Stimulated activated CD8-positive, alpha-beta memory T cell treated with anti-CD3 and anti-CD28 coated beads, Interleukin-7, amount 100 ng/mL, for 4 hours (primary cell): ENCODE data around the gene SLC38A1.
"Not testable (repeated sequence)": the region's sequence is repeated elsewhere in the genome, so short reads cannot be mapped to it uniquely, and the experiment has no call there.

Source experiments
- DNase-seq, 2 donors: peaks; one replicate each; pipeline ENCODE4 v3.0.0-alpha.2; 2020; ENCODE audit warnings: low read depth in 2 of 2

Gene SLC38A1

DNA sequence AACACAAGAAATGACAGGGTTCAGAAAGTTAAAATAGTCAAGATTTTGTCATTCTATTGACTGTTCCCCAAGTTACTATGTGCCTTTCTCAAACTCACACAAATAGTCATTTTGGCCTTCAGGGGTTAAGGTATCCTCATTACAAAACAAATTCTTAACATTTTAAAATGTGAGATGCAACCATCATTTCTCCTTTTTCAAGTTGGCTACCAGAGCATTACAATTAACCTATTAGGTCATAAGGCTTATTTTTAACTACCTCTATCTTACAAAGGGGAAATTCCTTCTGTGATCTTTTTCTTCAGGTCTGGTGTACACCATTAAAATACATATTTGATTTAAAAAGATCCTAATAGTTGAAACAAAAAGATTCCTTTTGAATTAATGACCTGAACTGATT is 61.2 kb downstream of the SLC38A1 start:
- no peak for DNase-seq

- DNase-seq: no peak
Measured at GRCh38 chr12:46206471-46206870, 62.4 kb downstream of the SLC38A1 start.

DNA sequence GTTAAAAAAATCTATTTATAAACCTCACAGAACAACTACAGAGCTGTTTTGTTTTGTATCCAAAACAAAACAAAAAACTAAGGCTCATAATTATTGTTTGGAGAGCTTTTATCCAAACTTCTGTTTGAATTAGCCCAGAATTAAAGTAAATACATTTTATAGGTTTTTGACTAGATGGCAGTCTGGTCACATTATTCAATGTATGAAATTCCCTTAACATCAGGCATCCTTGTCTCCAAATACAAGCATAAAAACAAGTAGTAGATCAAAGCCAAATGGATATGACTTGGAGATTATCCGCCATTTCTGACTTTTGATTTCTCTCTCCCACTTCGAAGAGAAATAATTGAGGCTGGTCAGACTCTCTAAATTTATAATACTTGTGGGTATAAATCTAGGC is 63.5 kb downstream of the SLC38A1 start:
- DNase-seq: no peak

DNA sequence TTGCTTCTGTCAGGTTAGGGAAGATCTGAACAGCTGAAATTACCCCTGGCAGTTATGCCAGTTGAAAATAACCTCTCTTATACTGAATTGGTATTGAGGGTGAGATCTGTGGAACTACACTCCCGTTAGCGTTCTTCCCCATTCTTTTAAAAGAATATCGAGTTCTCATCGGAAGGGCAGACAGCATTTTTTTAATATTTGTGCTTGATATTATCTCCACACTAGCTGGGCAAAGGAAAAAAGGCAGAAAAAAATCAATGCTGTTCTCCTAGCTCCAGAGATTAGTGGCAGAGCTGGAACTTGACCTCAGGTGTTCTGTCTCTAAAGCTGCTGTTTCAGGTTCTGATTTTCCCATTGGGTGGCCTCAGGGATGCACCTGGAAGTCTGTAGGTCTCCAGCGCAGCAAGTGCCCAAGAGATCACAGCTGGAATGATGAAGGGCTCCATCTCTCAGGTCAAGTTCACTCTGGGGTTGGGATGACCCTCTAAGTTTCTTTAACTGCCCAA is 67.5 kb downstream of the SLC38A1 start:
- DNase-seq: no peak

- no peak for DNase-seq
Measured at GRCh38 chr12:46200551-46200950, 68.3 kb downstream of the SLC38A1 start.

DNA sequence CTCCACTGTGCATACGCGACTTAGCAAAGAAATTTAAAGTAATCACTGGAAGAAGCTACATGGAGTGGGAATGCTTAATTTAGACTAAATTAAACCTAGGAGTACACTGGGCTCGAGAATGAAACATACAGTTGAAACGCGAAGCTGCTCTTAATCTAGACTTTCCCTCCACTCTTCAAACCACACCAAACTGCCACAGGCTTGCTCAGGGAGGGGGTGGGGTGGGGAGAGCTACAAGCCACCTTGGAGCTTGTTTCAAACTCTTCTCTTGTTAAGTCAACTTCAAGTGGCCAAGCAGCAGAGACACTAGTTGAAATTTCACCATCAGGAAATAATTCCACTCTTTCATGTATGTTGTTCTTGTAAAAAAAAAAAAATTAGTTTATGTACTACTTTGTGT is 69.9 kb downstream of the SLC38A1 start:
- no peak for DNase-seq

- no peak for DNase-seq
Measured at GRCh38 chr12:46197883-46198282, 71.0 kb downstream of the SLC38A1 start.

- not testable (repeated sequence) for DNase-seq
Measured at GRCh38 chr12:46190533-46190932, 78.3 kb downstream of the SLC38A1 start.

- DNase-seq: no peak
Measured at GRCh38 chr12:46188170-46188569, 80.7 kb downstream of the SLC38A1 start.

DNA sequence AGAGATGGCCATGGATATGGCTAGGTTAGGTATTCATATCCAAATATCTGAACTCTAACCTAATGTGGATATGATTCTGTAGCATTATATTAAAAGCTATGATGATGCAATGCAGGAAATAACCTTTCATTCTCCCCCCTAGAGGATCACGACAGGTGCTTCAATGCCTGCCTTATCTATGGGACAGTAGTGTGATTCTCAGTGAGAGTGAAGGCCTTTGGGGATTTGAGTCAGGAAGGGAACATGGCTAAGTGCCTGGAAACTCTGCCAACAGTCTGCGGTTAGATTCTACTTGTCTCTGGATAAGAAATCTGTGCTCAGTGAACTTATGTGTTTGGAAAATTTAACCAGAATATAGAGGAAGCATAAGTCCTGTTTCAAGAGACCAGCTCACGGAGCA is 81.8 kb downstream of the SLC38A1 start:
- DNase-seq: no peak

- no peak for DNase-seq
Measured at GRCh38 chr12:46186088-46186487, 82.8 kb downstream of the SLC38A1 start.

GRCh38 chr12:46185686-46186085 is 83.2 kb downstream of the SLC38A1 start:
- no peak for DNase-seq

DNA sequence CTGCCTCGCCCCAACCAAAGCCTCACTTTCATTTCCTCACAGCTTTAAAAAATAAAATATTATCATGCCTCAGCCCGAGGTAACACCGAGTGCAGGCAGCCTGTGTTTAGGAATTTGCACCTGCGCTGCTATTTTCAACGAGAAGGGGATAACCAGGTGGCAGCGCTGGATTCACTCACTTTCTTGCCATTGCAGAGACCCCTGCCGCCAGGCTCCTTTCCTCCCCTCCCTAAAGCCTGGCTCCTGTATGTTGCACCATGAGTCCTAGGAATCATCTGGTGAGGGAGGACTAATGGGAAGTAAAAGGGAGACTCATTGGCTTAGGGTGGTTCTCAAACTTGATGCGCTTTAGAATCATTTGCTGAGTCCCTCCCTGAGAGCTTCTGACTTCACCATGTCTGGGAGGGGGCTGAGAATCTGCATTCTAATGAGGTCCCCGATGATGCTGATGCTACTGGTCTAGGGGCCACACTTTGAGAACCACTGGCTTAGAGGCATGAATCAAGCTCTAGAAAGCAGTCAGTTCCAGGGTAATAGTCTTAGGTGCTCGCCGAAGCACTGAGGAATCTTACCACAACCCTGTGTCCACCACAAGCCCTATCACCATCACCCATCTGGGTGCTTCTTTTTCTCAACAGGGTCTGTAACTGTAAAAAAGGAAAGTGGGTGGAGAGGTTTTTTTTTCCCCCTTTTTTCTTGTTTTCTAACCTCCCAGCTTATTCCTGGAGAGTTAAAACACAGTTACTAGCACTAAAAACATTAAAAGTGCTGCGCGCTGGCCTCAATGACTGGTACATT is 83.8 kb downstream of the SLC38A1 start:
- DNase-seq: no peak

GRCh38 chr12:46183112-46183511 is 85.7 kb downstream of the SLC38A1 start:
- no peak for DNase-seq

DNA sequence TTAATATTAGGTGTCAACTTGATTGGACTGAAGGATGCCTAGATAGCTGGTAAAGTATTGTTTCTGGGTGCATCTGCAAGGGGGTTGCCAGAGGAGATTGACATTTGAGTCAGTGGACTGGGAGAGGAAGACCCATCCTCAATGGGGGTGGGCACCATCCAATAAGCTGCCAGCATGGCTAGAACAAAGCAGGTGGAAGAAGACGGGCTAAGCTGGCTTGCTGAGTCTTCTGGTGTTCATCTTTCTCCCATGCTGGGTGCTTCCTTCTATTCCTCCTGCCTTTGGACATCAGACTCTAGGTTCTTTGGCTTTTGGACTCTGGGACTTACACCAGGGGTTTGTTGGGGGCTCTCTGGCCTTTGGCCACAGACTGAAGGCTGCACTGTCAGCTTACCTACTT is 87.4 kb downstream of the SLC38A1 start:
- no peak for DNase-seq

DNA sequence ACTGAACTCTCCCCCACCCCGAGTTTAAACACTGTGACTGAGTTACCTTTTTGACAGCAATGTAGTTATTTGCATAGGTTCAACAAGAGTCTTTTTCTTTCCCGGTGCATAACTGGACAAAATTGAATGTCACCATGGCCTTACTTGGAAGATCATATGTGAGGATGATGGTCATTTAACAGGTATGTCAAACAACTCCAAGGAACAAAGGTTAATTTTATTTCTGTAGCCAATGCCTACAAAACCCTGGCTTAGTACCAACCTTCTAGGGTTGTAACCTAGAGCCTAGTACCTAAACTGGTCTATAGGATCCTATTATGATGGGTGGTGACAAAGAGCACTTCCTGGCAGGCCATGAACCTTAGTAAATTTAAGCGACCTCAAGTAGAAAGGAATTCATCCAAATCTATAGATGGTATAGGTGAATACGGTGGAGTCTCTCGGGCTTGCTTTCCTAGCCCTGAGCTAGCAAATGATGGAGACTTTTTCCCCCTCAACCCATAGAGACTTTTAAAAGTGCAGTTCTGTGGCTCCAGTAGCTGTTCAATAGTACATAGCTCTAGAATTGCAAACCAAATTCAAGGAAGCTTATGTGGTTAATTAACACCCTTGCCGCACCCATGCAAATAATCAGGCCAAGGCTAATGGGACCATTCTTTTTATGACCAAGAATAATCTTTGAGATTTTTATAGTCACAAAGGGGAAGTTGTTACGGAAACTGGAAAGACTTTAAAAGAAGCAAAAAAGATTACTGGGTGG is 89.0 kb downstream of the SLC38A1 start:
- no peak for DNase-seq

GRCh38 chr12:46177837-46178608 is 90.8 kb downstream of the SLC38A1 start:
- no peak for DNase-seq

DNA sequence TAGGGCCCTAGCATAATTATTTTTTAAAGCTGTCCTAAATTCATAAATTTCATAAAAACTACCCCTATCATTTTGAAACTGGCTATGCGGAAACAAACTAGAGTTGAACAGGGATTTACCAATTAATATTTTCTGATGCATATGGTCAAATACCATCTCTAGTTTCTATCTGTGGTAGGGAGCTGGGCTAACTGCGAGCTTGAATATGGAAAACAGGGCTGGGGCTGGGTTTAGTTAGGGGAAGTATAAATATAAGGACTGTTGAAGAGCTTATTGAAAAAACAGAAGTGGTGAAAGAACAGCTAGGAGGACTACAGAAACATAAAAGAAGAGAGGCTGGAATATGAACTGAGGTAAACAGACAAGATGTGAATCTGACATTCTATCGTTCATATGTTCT is 91.8 kb downstream of the SLC38A1 start:
- DNase-seq: no peak

DNA sequence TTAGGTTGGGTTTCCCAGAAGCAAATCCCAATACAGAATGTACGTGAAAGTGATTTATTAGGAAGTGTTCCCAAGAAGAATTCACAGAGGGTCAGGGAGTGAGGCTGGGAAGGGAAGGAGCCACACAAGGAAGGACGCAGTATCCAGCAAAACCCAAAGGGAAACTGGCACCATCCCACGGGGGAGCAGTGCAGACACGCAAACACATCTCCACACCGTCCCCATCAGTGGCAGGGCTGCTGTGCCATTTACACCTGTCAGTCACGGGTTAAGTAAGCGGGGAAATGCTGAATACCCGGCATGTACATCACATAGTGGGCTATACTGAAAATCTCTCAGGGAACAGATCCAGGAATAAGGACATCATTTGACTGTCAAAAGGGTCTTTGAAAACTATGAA is 93.9 kb downstream of the SLC38A1 start:
- DNase-seq: no peak

GRCh38 chr12:46174061-46174662 is 94.7 kb downstream of the SLC38A1 start:
- DNase-seq: no peak

DNA sequence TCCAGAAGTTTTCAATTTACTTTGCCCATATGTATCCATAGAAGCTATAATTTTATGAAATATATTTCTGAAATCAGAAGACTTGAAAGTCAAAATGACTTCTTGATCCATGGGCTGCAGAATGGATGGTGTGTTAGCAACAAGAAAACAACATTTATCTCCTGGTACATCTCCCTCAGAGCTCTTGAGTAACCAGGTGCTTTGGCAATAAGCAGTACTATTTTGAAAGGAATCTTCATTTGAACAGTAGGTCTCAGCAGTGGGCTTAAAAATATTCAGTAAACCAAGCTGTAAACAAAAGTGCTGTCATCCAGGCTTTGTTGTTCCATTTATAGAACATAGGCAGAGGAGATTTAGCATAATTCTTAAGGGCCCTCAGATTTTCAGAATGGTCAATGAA is 100.4 kb downstream of the SLC38A1 start:
- no peak for DNase-seq

- no peak for DNase-seq
Measured at GRCh38 chr12:46167412-46167811, 101.4 kb downstream of the SLC38A1 start.
